Measurements from ENCODE around the gene RND2. TPM values are rescaled to one million over a fixed set of nuclear protein-coding genes. Genes with fewer than 3 reads are reported as not detected.

Gene RND2
- total and polyA plus RNA-seq, 2 of the 13 experiments (the other 11 are each of a cell fraction or from before 2014, with no cell fraction given): 0.05 to 0.11 TPM

GRCh38 chr17:42975265-42975664, 49.8 kb upstream of the RND2 start (continued):
- TF ChIP-seq SOX6 (IDR thresholded peaks at IDR 0.05): no peak
- peak; percentile 69 for TF ChIP-seq SOX6 (CRISPR knock-in tag; IDR thresholded peaks at IDR 0.05)
- peak; percentile 25; the same call in 1 of the 2 replicates for TF ChIP-seq ZNF772 (CRISPR knock-in tag; IDR thresholded peaks at IDR 0.05)
- TF ChIP-seq ZNF354B (CRISPR knock-in tag; IDR thresholded peaks at IDR 0.05): no peak
- no peak for TF ChIP-seq BATF2 (CRISPR knock-in tag; IDR thresholded peaks at IDR 0.05)
- TF ChIP-seq KLF11 (CRISPR knock-in tag; IDR thresholded peaks at IDR 0.05): 0 out of 2 replicates have a peak, but pooled peaks have one; percentile 43
- TF ChIP-seq ETV5 (CRISPR knock-in tag; IDR thresholded peaks at IDR 0.05; ENCODE audit: borderline replicate concordance): peak; percentile 39; the same call in 1 of the 2 replicates
- peak; percentile 59 for TF ChIP-seq ARID5B (CRISPR knock-in tag; IDR thresholded peaks at IDR 0.05)
- no peak for TF ChIP-seq ZNF343 (CRISPR knock-in tag; IDR thresholded peaks at IDR 0.05)
- peak; percentile 24; the same call in 1 of the 2 replicates for TF ChIP-seq TEF (CRISPR knock-in tag; IDR thresholded peaks at IDR 0.05)
- no peak for TF ChIP-seq ZNF280B (CRISPR knock-in tag; IDR thresholded peaks at IDR 0.05; ENCODE audit: borderline replicate concordance)
- no peak for TF ChIP-seq ZNF510 (CRISPR knock-in tag; IDR thresholded peaks at IDR 0.05; ENCODE audit: low read depth)
- TF ChIP-seq ZNF512B (CRISPR knock-in tag; IDR thresholded peaks at IDR 0.05; ENCODE audit: borderline replicate concordance): 0 out of 2 replicates have a peak, but pooled peaks have one; percentile 51
- no peak for TF ChIP-seq MZF1 (CRISPR knock-in tag; IDR thresholded peaks at IDR 0.05; ENCODE audit: borderline replicate concordance)
- TF ChIP-seq BORCS8-MEF2B (CRISPR knock-in tag; IDR thresholded peaks at IDR 0.05): no peak
- TF ChIP-seq SOX5 (CRISPR knock-in tag; IDR thresholded peaks at IDR 0.05; ENCODE audit: borderline replicate concordance): peak; percentile 47; the same call in 1 of the 2 replicates
- TF ChIP-seq ZNF256 (CRISPR knock-in tag; conservative IDR thresholded peaks at IDR 0.05): no peak
- peak; percentile 52; the same call in 1 of the 2 replicates for TF ChIP-seq ELF3 (CRISPR knock-in tag; IDR thresholded peaks at IDR 0.05)
- TF ChIP-seq DMAP1 (CRISPR knock-in tag; IDR thresholded peaks at IDR 0.05): 0 out of 2 replicates have a peak, but pooled peaks have one; percentile 36
- no peak for TF ChIP-seq ZFY (CRISPR knock-in tag; IDR thresholded peaks at IDR 0.05)
- TF ChIP-seq SNAPC5 (CRISPR knock-in tag; IDR thresholded peaks at IDR 0.05; ENCODE audit: borderline replicate concordance): no peak

Measured in HepG2 (cell line).